IMR-90 (cell line): ENCODE measurements around the gene RASAL1. TPM values are rescaled to one million over a fixed set of nuclear protein-coding genes. Genes with fewer than 3 reads are reported as not detected.

Experiments
- ATAC-seq: fragments of 200-7000 bp; cut with Tn5 transposase; 2 replicates; pipeline ENCODE4 v1.9.1; 2020; ENCODE audit warnings: low read depth, mild to moderate bottlenecking, moderate library complexity
- BruUV-seq: library from RNA; stranded (reverse); fragments of 400-500 nt; replicated peaks from 2 replicates; lab custom pipeline; 2021; lab: Mats Ljungman, UMichigan
- CTCF ChIA-PET: fragments of 300-600 bp; formaldehyde crosslinking; extraction: SDS; loops from one replicate; lab custom pipeline; 2021; ENCODE audit warnings: antibody characterized with exemption; lab: Yijun Ruan, JAX
- POLR2A ChIA-PET: fragments of 300-600 bp; sonication (Branson Sonifier 250); formaldehyde crosslinking; loops from one replicate; lab custom pipeline; 2022; ENCODE audit warnings: antibody characterized with exemption; ENCODE audit not compliant: unreplicated experiment; lab: Charles Lee
- DNase-seq: peaks from one replicate; pipeline ENCODE4 v3.0.0; 2013
- H2AFZ ChIP-seq: replicated peaks from 2 replicates; pipeline ENCODE3; 2013; ENCODE audit warnings: low read length, mild to moderate bottlenecking; ENCODE audit not compliant: poor library complexity
- H2AK5ac ChIP-seq: 2 replicates; pipeline ENCODE4 v1.6.1; 2013; ENCODE audit warnings: low read depth, low read length, inconsistent platforms
- H2AK9ac ChIP-seq: replicated peaks from 2 replicates; pipeline ENCODE3; 2013; ENCODE audit warnings: mild to moderate bottlenecking, low read depth, low read length, moderate library complexity; ENCODE audit not compliant: poor library complexity
- H2BK120ac ChIP-seq: 2 replicates; pipeline ENCODE4 v1.6.1; 2013; ENCODE audit warnings: low read depth, low read length, inconsistent platforms
- H2BK15ac ChIP-seq: 3 replicates; pipeline ENCODE4 v1.6.1; 2013; ENCODE audit warnings: low read depth, low read length, inconsistent platforms
- H2BK20ac ChIP-seq: 2 replicates; pipeline ENCODE4 v1.6.1; 2013; ENCODE audit warnings: low read depth, mild to moderate bottlenecking, inconsistent platforms, low read length, moderate library complexity
- H2BK5ac ChIP-seq: 2 replicates; pipeline ENCODE4 v1.6.1; 2013; ENCODE audit warnings: mild to moderate bottlenecking, low read depth, low read length, inconsistent platforms; ENCODE audit not compliant: poor library complexity, severe bottlenecking
- H3K14ac ChIP-seq: replicated peaks from 2 replicates; pipeline ENCODE4 v1.6.1; 2013; ENCODE audit warnings: low read depth, low read length, inconsistent platforms
- H3K18ac ChIP-seq: 2 replicates; pipeline ENCODE4 v1.6.1; 2013; ENCODE audit warnings: low read depth, low read length, control low read depth
- H3K23ac ChIP-seq: 2 replicates; pipeline ENCODE4 v1.6.1; 2013; ENCODE audit warnings: low read depth, low read length, inconsistent platforms
- H3K27ac ChIP-seq: 2 replicates; pipeline ENCODE4 v1.5.1; 2013; ENCODE audit warnings: mild to moderate bottlenecking, control low read depth, low read length; ENCODE audit not compliant: insufficient read depth
- H3K27me3 ChIP-seq: 2 replicates; pipeline ENCODE4 v1.6.1; 2013; ENCODE audit warnings: low read length; ENCODE audit not compliant: control insufficient read depth, insufficient read depth
- H3K36me3 ChIP-seq: 2 replicates; pipeline ENCODE4 v1.6.1; 2013; ENCODE audit warnings: low read length, mixed read lengths; ENCODE audit not compliant: control insufficient read depth, insufficient read depth
- H3K4ac ChIP-seq: 2 replicates; pipeline ENCODE4 v1.6.1; 2013; ENCODE audit warnings: low read depth, low read length, inconsistent platforms
- H3K4me1 ChIP-seq: 2 replicates; pipeline ENCODE4 v1.6.1; 2013; ENCODE audit warnings: low read length, mixed read lengths; ENCODE audit not compliant: control insufficient read depth, insufficient read depth
- H3K4me2 ChIP-seq: 2 replicates; pipeline ENCODE4 v1.6.1; 2013; ENCODE audit warnings: low read depth, mild to moderate bottlenecking, control low read depth, low read length, moderate library complexity
- H3K4me3 ChIP-seq: 2 replicates; pipeline ENCODE4 v1.5.1; 2013; ENCODE audit warnings: low read depth, mild to moderate bottlenecking, control low read depth, low read length, moderate library complexity; ENCODE audit not compliant: insufficient read depth
- H3K56ac ChIP-seq: 2 replicates; pipeline ENCODE4 v1.6.1; 2013; ENCODE audit warnings: low read length, inconsistent platforms; ENCODE audit not compliant: insufficient read depth; ENCODE audit errors: extremely low read depth
- H3K79me1 ChIP-seq, 2 experiments: 2 replicates each; pipeline ENCODE4 v1.6.1; 2013; ENCODE audit warnings: low read length in 2 of 2, inconsistent platforms in 1 of 2, low read depth in 1 of 2
- H3K9ac ChIP-seq: 2 replicates; pipeline ENCODE4 v1.6.1; 2013; ENCODE audit warnings: low read depth, low read length, control low read depth
- H3K9me1 ChIP-seq: 2 replicates; pipeline ENCODE4 v1.6.1; 2013; ENCODE audit warnings: low read length, inconsistent platforms; ENCODE audit not compliant: insufficient read depth
- H3K9me3 ChIP-seq: 2 replicates; pipeline ENCODE4 v1.6.1; 2013; ENCODE audit warnings: low read length; ENCODE audit not compliant: control insufficient read depth, insufficient read depth
- H4K20me1 ChIP-seq: 2 replicates; pipeline ENCODE4 v1.6.1; 2013; ENCODE audit warnings: low read length, inconsistent platforms; ENCODE audit not compliant: insufficient read depth
- H4K5ac ChIP-seq: 2 replicates; pipeline ENCODE4 v1.6.1; 2013; ENCODE audit warnings: mild to moderate bottlenecking, low read depth, low read length, control low read depth
- H4K8ac ChIP-seq, 2 experiments: 2 replicates each; pipeline ENCODE4 v1.6.1; 2013; ENCODE audit warnings: low read depth in 2 of 2, low read length in 2 of 2, control low read depth in 1 of 2, inconsistent platforms in 1 of 2
- H4K91ac ChIP-seq: 2 replicates; pipeline ENCODE4 v1.6.1; 2013; ENCODE audit warnings: low read depth, low read length, inconsistent platforms; ENCODE audit not compliant: insufficient read depth
- BHLHE40 ChIP-seq: fragments of 150-350 bp; IDR thresholded peaks from 2 replicates; pipeline ENCODE4 v1.6.1; 2016; ENCODE audit warnings: mild to moderate bottlenecking, low read depth, low read length
- CHD1 ChIP-seq: IDR thresholded peaks from 2 replicates; pipeline ENCODE4 v1.6.1; 2012; ENCODE audit warnings: low read depth, low read length, improper control_type of control experiment
- CTCF ChIP-seq: conservative IDR thresholded peaks from 2 replicates; pipeline ENCODE4 v1.5.1; 2012; ENCODE audit warnings: mild to moderate bottlenecking, low read depth, low read length, improper control_type of control experiment
- ELK1 ChIP-seq: fragments of 150-350 bp; IDR thresholded peaks from 2 replicates; pipeline ENCODE4 v1.6.1; 2016; ENCODE audit warnings: low read depth, mild to moderate bottlenecking, low read length, moderate library complexity, borderline replicate concordance
- FOS ChIP-seq: fragments of 150-350 bp; IDR thresholded peaks from 2 replicates; pipeline ENCODE4 v1.6.1; 2016; ENCODE audit warnings: low read depth, low read length
- MAFK ChIP-seq: IDR thresholded peaks from 2 replicates; pipeline ENCODE4 v1.6.1; 2012; ENCODE audit warnings: low read depth, low read length, improper control_type of control experiment
- MXI1 ChIP-seq: IDR thresholded peaks from 2 replicates; pipeline ENCODE4 v1.6.1; 2012; ENCODE audit warnings: low read depth, mild to moderate bottlenecking, low read length, moderate library complexity, borderline replicate concordance
- NFE2L2 ChIP-seq: fragments of 150-350 bp; IDR thresholded peaks from 2 replicates; pipeline ENCODE4 v1.6.1; 2016; ENCODE audit warnings: low read depth, mild to moderate bottlenecking, low read length
- POLR2A ChIP-seq: IDR thresholded peaks from 2 replicates; pipeline ENCODE4 v1.6.1; 2012; ENCODE audit warnings: mild to moderate bottlenecking, low read depth, low read length
- RFX5 ChIP-seq: IDR thresholded peaks from 2 replicates; pipeline ENCODE4 v1.8.0; 2012; ENCODE audit warnings: low read depth, mild to moderate bottlenecking, low read length, moderate library complexity
- SMC3 ChIP-seq: fragments of 150-350 bp; IDR thresholded peaks from 2 replicates; pipeline ENCODE4 v1.6.1; 2016; ENCODE audit warnings: low read depth, mild to moderate bottlenecking, antibody characterized with exemption, low read length, moderate library complexity
- USF2 ChIP-seq: fragments of 150-350 bp; IDR thresholded peaks from 2 replicates; pipeline ENCODE4 v1.6.1; 2017; ENCODE audit warnings: mild to moderate bottlenecking, antibody characterized with exemption, low read length, low read depth
- WGBS, 2 experiments: methylation state at CpG; one replicate each; pipeline versions ENCODE4 v1.1.5 to v1.1.7; 2013; ENCODE audit warnings: missing lambda C conversion rate in 2 of 2; ENCODE audit not compliant: insufficient read length in 1 of 2; ENCODE audit errors: extremely low coverage in 2 of 2; 5-methylcytosine and 5-hydroxymethylcytosine counted together
- dilution Hi-C: fragments of 300-500 bp; cut with HindIII; formaldehyde crosslinking; loops from one replicate; pipeline ENCODE4 v1.14.3; 2018; ENCODE audit warnings: low sequenced_read_pairs; ENCODE audit not compliant: unreplicated experiment
- in situ Hi-C: fragments of 300-500 bp; cut with MboI; formaldehyde crosslinking; loops from 3 replicates; pipeline ENCODE4 v1.14.3; 2019; ENCODE audit warnings: low sequenced_read_pairs, inconsistent platforms, mixed read lengths
- intact Hi-C: fragments of 100-400 bp; cut with micrococcal nuclease; formaldehyde crosslinking; loops from 2 replicates; pipeline ENCODE4 v1.10.0; 2022
- polyA plus RNA-seq, 3 experiments: library from polyadenylated mRNA; depleted of rRNA; stranded (reverse); fragments of >200 nt; gene quantifications; 2 replicates each; pipeline ENCODE4 v1.2.3, GENCODE V29; 2012; ENCODE audit warnings: low replicate concordance in 1 of 3
- total RNA-seq: library from RNA; depleted of rRNA; stranded (reverse); fragments of >200 nt; gene quantifications from 2 replicates; pipeline ENCODE4 v1.2.3, GENCODE V29; 2012

The RASAL1 gene
- total and polyA plus RNA-seq, 2 of the 4 experiments (the other 2 are of a cell fraction), result not detected

- no peaks in the 10 kb centered on the region for H3K36me3 ChIP-seq
- H3K9me1 ChIP-seq, result no peaks in the 10 kb centered on the region
- BruUV-seq, result no TSS peak
- ChIA-PET POLR2A (no interaction called here), CTCF (no interaction called here)
- H4K20me1 ChIP-seq, result no peaks in the 10 kb centered on the region
- in situ Hi-C loops, result no loop called here
- H3K4ac ChIP-seq, result no peak overlapping the region
- H2BK120ac ChIP-seq, result no peak overlapping the region
- ATAC-seq (no peak), DNase-seq (no peak)
- no peak overlapping the region for H2BK15ac ChIP-seq
- H3K27me3 ChIP-seq, result peaks cover 4% of the 10 kb centered on the region; the same call in 1 of the 2 replicates
- H3K18ac ChIP-seq, result no peak overlapping the region
- dilution Hi-C loops, result no loop called here
- no peak for TF ChIP-seq ELK1
- TF ChIP-seq BHLHE40, result no peak
- no peak for TF ChIP-seq USF2
- TF ChIP-seq MAFK, result no peak
- no peak for TF ChIP-seq CTCF
- no peak for TF ChIP-seq CHD1
- no peak for TF ChIP-seq RFX5
- no peak for TF ChIP-seq NFE2L2
- no peak for TF ChIP-seq POLR2A
- TF ChIP-seq SMC3, result no peak
- TF ChIP-seq FOS, result no peak
- no peak for TF ChIP-seq MXI1
- H2AK9ac ChIP-seq, result no peak overlapping the region
- H3K4me1 ChIP-seq, result no peaks in the 10 kb centered on the region
- no peak overlapping the region for H2BK20ac ChIP-seq
- H2AK5ac ChIP-seq, result no peak overlapping the region
- H3K79me1 ChIP-seq, result no peaks in the 10 kb centered on the region
- no peak overlapping the region for H4K8ac ChIP-seq
- intact Hi-C loops, result no loop called here
- H3K4me2 ChIP-seq, result no peak overlapping the region
- H2AFZ ChIP-seq, result no peak overlapping the region
- H3K23ac ChIP-seq, result no peak overlapping the region
- H3K14ac ChIP-seq, result no peak overlapping the region
- no peak overlapping the region for H3K27ac ChIP-seq
- WGBS, 2 experiments, result 56% methylated on average over 8 of the region's 19 CpGs; no CpG with 5 or more reads in 1 of the 2 experiments
- H4K5ac ChIP-seq, result no peak overlapping the region
- H3K56ac ChIP-seq, result no peak overlapping the region
- H3K4me3 ChIP-seq, result no peak overlapping the region
- H3K9ac ChIP-seq, result no peak overlapping the region
- no peak overlapping the region for H2BK5ac ChIP-seq
- no peak overlapping the region for H4K91ac ChIP-seq
- no peaks in the 10 kb centered on the region for H3K9me3 ChIP-seq
Observed at GRCh38 chr12:113114447-113115178, 20.9 kb downstream of the RASAL1 start.
